Liver (tissue), 9 donors: Measurements from ENCODE around the gene POLR3C. TPM values are rescaled to one million over a fixed set of nuclear protein-coding genes. Genes with fewer than 3 reads are reported as not detected.

Experiments used
- DNase-seq: peaks from one replicate; pipeline ENCODE4 v3.0.0-alpha.2; 2017; ENCODE audit warnings: low spot score
- H3K27ac ChIP-seq, 2 donors: one replicate each; pipeline ENCODE4 v1.7.0; 2013; ENCODE audit warnings: inconsistent platforms in 2 of 2, low read length in 2 of 2, control low read depth in 1 of 2, low read depth in 1 of 2, mild to moderate bottlenecking in 1 of 2
- H3K27me3 ChIP-seq, 4 donors: one replicate each; pipeline versions ENCODE4 v1.6.1 to v1.7.0; 2013; ENCODE audit warnings: low read length in 3 of 4, inconsistent platforms in 1 of 4, mild to moderate bottlenecking in 1 of 4, moderate library complexity in 1 of 4; ENCODE audit not compliant: control insufficient read depth in 4 of 4, insufficient read depth in 4 of 4
- H3K36me3 ChIP-seq, 4 donors: one replicate each; pipeline versions ENCODE4 v1.6.1 to v1.7.0; 2013; ENCODE audit warnings: low read length in 3 of 4, mild to moderate bottlenecking in 3 of 4, low read depth in 1 of 4, moderate library complexity in 1 of 4; ENCODE audit not compliant: control insufficient read depth in 4 of 4, insufficient read depth in 3 of 4
- H3K4me1 ChIP-seq, 4 donors: one replicate each; pipeline versions ENCODE4 v1.6.1 to v1.7.0; 2013; ENCODE audit warnings: low read length in 3 of 4, mild to moderate bottlenecking in 3 of 4, moderate library complexity in 1 of 4; ENCODE audit not compliant: control insufficient read depth in 4 of 4, insufficient read depth in 4 of 4
- H3K4me3 ChIP-seq, 3 donors: one replicate each; pipeline versions ENCODE4 v1.6.1 to v1.7.0; 2013; ENCODE audit warnings: low read length in 3 of 3, control low read depth in 1 of 3, low read depth in 1 of 3, mild to moderate bottlenecking in 1 of 3
- H3K9ac ChIP-seq, 2 donors: one replicate each; pipeline ENCODE4 v1.7.0; 2013; ENCODE audit warnings: low read length in 2 of 2, mild to moderate bottlenecking in 2 of 2, moderate library complexity in 2 of 2, control low read depth in 1 of 2, low read depth in 1 of 2
- H3K9me3 ChIP-seq, 4 donors: one replicate each; pipeline versions ENCODE4 v1.6.1 to v1.7.0; 2013; ENCODE audit warnings: low read length in 3 of 4; ENCODE audit not compliant: control insufficient read depth in 4 of 4
- CTCF ChIP-seq: fragments of 150-350 bp; IDR thresholded peaks from 2 replicates; pipeline ENCODE4 v1.5.1; 2017; ENCODE audit warnings: improper control_type of control experiment, low read depth, low read length; ENCODE audit not compliant: missing input control
- EGR1 ChIP-seq, 2 donors: IDR thresholded peaks; 2 replicates each; pipeline ENCODE4 v1.6.1; 2016 to 2018; ENCODE audit warnings: antibody characterized with exemption in 2 of 2, low read depth in 2 of 2
- FOXA1 ChIP-seq: IDR thresholded peaks from 2 replicates; pipeline ENCODE4 v1.6.1; 2016; ENCODE audit warnings: antibody characterized with exemption
- FOXA2 ChIP-seq: IDR thresholded peaks from 2 replicates; pipeline ENCODE4 v1.6.1; 2016; ENCODE audit warnings: antibody characterized with exemption
- HNF4A ChIP-seq, 2 donors: conservative IDR thresholded peaks; 2 replicates each; pipeline ENCODE4 v1.6.1; 2016; ENCODE audit warnings: antibody characterized with exemption in 2 of 2, mild to moderate bottlenecking in 2 of 2
- HNF4G ChIP-seq: IDR thresholded peaks from 2 replicates; pipeline ENCODE4 v1.6.1; 2016; ENCODE audit warnings: antibody characterized with exemption
- JUND ChIP-seq, 2 donors: IDR thresholded peaks; 2 replicates each; pipeline ENCODE4 v1.6.1; 2016; ENCODE audit warnings: antibody characterized with exemption in 2 of 2
- NR2F2 ChIP-seq: IDR thresholded peaks from 2 replicates; pipeline ENCODE4 v1.6.1; 2016; ENCODE audit warnings: antibody characterized with exemption
- RAD21 ChIP-seq, 2 donors: IDR thresholded peaks; 2 replicates each; pipeline ENCODE4 v1.6.1; 2016; ENCODE audit warnings: antibody characterized with exemption in 2 of 2, mild to moderate bottlenecking in 2 of 2
- REST ChIP-seq: IDR thresholded peaks from 2 replicates; pipeline ENCODE4 v1.6.1; 2016; ENCODE audit warnings: antibody characterized with exemption, mild to moderate bottlenecking
- RXRA ChIP-seq, 2 donors: IDR thresholded peaks; 2 replicates each; pipeline ENCODE4 v1.6.1; 2017 to 2018; ENCODE audit warnings: antibody characterized with exemption in 2 of 2, mild to moderate bottlenecking in 1 of 2
- SP1 ChIP-seq: IDR thresholded peaks from 2 replicates; pipeline ENCODE4 v1.6.1; 2018; ENCODE audit warnings: antibody characterized with exemption, mild to moderate bottlenecking
- YY1 ChIP-seq: IDR thresholded peaks from 2 replicates; pipeline ENCODE4 v1.6.1; 2016; ENCODE audit warnings: antibody characterized with exemption, mild to moderate bottlenecking
- ZBTB33 ChIP-seq: IDR thresholded peaks from 2 replicates; pipeline ENCODE4 v1.6.1; 2016; ENCODE audit warnings: antibody characterized with exemption
- WGBS: extraction: QIAGEN DNeasy Blood & Tissue Kit; methylation state at CpG from one replicate; pipeline ENCODE4 v1.1.7; 2013; 5-methylcytosine and 5-hydroxymethylcytosine counted together
- polyA plus RNA-seq, 2 donors: library from polyadenylated mRNA; stranded (reverse) in 1 of 2; unstranded in 1 of 2; fragments of 200-250 nt in 1 of 2; fragments of >200 nt in 1 of 2; fragmentation: Nextera tagmentation in 1 of 2; extraction: Ambion mirVana in 1 of 2; gene quantifications; one replicate each; pipeline versions ENCODE4 v1.2.1 to v1.2.3, GENCODE V29; 2013 to 2015
- total RNA-seq, 2 donors: library from RNA; depleted of rRNA; stranded (reverse); fragments of >200 nt; gene quantifications; one replicate each; pipeline ENCODE4 v1.2.3, GENCODE V29; 2014
- TF ChIP-seq, protein P1 (sequence below): IDR thresholded peaks from 2 replicates; pipeline ENCODE4 v1.6.1; 2016; ENCODE audit warnings: antibody characterized with exemption
- TF ChIP-seq, protein P2 (sequence below): IDR thresholded peaks from 2 replicates; pipeline ENCODE4 v1.6.1; 2016; ENCODE audit warnings: antibody characterized with exemption
- donor health status: healthy.
- donor health status: healthy.
- donor health status: healthy.
- donor health status: healthy.
- donor health status: healthy.

Gene POLR3C
- total and polyA plus RNA-seq, 4 donors = 6.3 to 22.0 (median 10.6) TPM

GRCh38 chr1:145879775-145880174 is 55.8 kb downstream of the POLR3C start:
- Histone ChIP-seq H3K4me3 (no peak overlapping the region), H3K4me1 (no peaks in the 10 kb centered on the region), H3K27ac (no peak overlapping the region), H3K9ac (no peak overlapping the region), H3K36me3 (no peaks in the 10 kb centered on the region), H3K27me3 (peaks cover 0 to 5% (median 0%) of the 10 kb centered on the region in 4 donors), H3K9me3 (no peaks in the 10 kb centered on the region)
- TF ChIP-seq RAD21 (IDR thresholded peaks at IDR 0.05) (no peak), FOXA1 (no peak), HNF4G (no peak), HNF4A (conservative IDR thresholded peaks at IDR 0.05) (no peak), REST (no peak), CTCF (no peak), SP1 (no peak)
- no peak for DNase-seq
- 81% methylated on average over 5 of the region's 5 CpGs for WGBS

DNA sequence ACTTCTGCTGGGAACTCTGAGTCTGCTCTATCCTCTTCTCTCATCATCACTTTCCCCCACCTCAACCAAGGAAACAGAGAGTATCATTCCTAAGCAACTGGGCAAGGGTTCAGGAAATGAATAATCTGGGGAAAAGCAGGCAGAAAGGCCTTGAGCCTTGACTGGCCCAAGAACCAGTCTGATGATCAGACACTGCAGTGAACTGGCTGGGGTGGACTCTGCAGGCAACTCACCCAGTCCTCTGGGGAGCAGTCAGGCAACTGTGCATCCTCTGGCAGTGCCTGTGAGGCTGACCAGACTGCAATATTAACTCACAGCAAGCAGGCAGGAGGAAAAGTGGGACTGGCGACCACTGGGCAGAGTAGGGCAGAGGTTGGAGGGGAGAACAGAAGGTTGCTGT is 60.7 kb downstream of the POLR3C start:
- H3K4me3 ChIP-seq = no peak overlapping the region
- TF ChIP-seq, protein P1, sequence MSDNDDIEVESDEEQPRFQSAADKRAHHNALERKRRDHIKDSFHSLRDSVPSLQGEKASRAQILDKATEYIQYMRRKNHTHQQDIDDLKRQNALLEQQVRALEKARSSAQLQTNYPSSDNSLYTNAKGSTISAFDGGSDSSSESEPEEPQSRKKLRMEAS = no peak
- TF ChIP-seq FOXA1 = no peak
- no peak for TF ChIP-seq YY1
- TF ChIP-seq EGR1 (IDR thresholded peaks at IDR 0.05; ENCODE audit: low read depth in 2 of 2) = no peak
- no peak for TF ChIP-seq ZBTB33
- TF ChIP-seq, protein P2, sequence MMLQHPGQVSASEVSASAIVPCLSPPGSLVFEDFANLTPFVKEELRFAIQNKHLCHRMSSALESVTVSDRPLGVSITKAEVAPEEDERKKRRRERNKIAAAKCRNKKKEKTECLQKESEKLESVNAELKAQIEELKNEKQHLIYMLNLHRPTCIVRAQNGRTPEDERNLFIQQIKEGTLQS = no peak
- no peak for TF ChIP-seq RXRA (IDR thresholded peaks at IDR 0.05)
- no peak for TF ChIP-seq HNF4G
- TF ChIP-seq FOXA2 = no peak
- TF ChIP-seq REST = no peak
- no peak for TF ChIP-seq JUND (IDR thresholded peaks at IDR 0.05)
- no peak for TF ChIP-seq SP1
- no peak for TF ChIP-seq HNF4A (conservative IDR thresholded peaks at IDR 0.05)
- TF ChIP-seq CTCF = no peak
- TF ChIP-seq NR2F2 = no peak
- no peak for TF ChIP-seq RAD21 (IDR thresholded peaks at IDR 0.05)
- H3K4me1 ChIP-seq = peaks cover 0 to 13% (median 6%) of the 10 kb centered on the region in 4 donors
- no peaks in the 10 kb centered on the region for H3K27me3 ChIP-seq
- H3K9ac ChIP-seq = no peak overlapping the region
- no peaks in the 10 kb centered on the region for H3K9me3 ChIP-seq
- no peaks in the 10 kb centered on the region for H3K36me3 ChIP-seq
- 84% methylated on average over 1 of the region's 1 CpG for WGBS
- H3K27ac ChIP-seq = no peak overlapping the region
- DNase-seq = no peak
